OCI-LY7 (cell line): ENCODE measurements around the gene NELFA. TPM values are rescaled to one million over a fixed set of nuclear protein-coding genes. Genes with fewer than 3 reads are reported as not detected.

ENCODE experiments used
- BruUV-seq: library from RNA; stranded (reverse); fragments of 400-500 nt; replicated peaks from 2 replicates; lab custom pipeline; 2021; lab: Mats Ljungman, UMichigan
- CTCF ChIA-PET: fragments of 300-600 bp; sonication (Branson Sonifier 250); formaldehyde crosslinking; loops from one replicate; lab custom pipeline; 2022; ENCODE audit warnings: antibody characterized with exemption; ENCODE audit not compliant: unreplicated experiment; lab: Charles Lee
- POLR2A ChIA-PET: fragments of 300-600 bp; sonication (Branson Sonifier 250); formaldehyde crosslinking; loops from one replicate; lab custom pipeline; 2022; ENCODE audit warnings: antibody characterized with exemption; lab: Charles Lee
- DNase-seq: peaks from one replicate; pipeline ENCODE4 v3.0.0-alpha.2; 2015; ENCODE audit warnings: low spot score
- H2AFZ ChIP-seq: fragments of 200-600 bp; sonication (generic), shearing (Covaris generic); 2 replicates; pipeline ENCODE4 v1.6.1; 2014; ENCODE audit warnings: mild to moderate bottlenecking, antibody characterized with exemption, low read length, moderate library complexity
- H3K27ac ChIP-seq: fragments of 200-600 bp; sonication (generic); 2 replicates; pipeline ENCODE4 v1.5.1; 2014; ENCODE audit warnings: mixed run types, low read depth, mild to moderate bottlenecking, moderate library complexity, low read length, inconsistent platforms; ENCODE audit not compliant: poor library complexity, severe bottlenecking
- H3K36me3 ChIP-seq: fragments of 200-600 bp; sonication (generic); 2 replicates; pipeline ENCODE4 v1.6.1; 2014; ENCODE audit warnings: mild to moderate bottlenecking, antibody characterized with exemption, low read length, moderate library complexity, mixed read lengths; ENCODE audit not compliant: insufficient read depth
- H3K4me1 ChIP-seq: fragments of 200-600 bp; sonication (generic); 2 replicates; pipeline ENCODE4 v1.5.1; 2014; ENCODE audit warnings: mild to moderate bottlenecking, low read length; ENCODE audit not compliant: insufficient read depth, poor library complexity, severe bottlenecking
- H3K4me2 ChIP-seq: fragments of 200-600 bp; sonication (generic); 2 replicates; pipeline ENCODE4 v1.6.1; 2014; ENCODE audit warnings: mild to moderate bottlenecking, low read length
- H3K4me3 ChIP-seq: fragments of 200-600 bp; sonication (generic); 2 replicates; pipeline ENCODE4 v1.5.1; 2014; ENCODE audit warnings: mild to moderate bottlenecking, low read depth, low read length; ENCODE audit not compliant: poor library complexity, severe bottlenecking
- H3K79me2 ChIP-seq: fragments of 200-600 bp; sonication (generic); 2 replicates; pipeline ENCODE4 v1.6.1; 2016; ENCODE audit warnings: low read depth, mild to moderate bottlenecking, low read length, moderate library complexity, mixed read lengths; ENCODE audit not compliant: insufficient read depth
- H3K9me2 ChIP-seq: fragments of 200-600 bp; sonication (generic); 2 replicates; pipeline ENCODE4 v1.6.1; 2016; ENCODE audit warnings: mild to moderate bottlenecking, low read length, mixed read lengths; ENCODE audit not compliant: insufficient read depth
- H3K9me3 ChIP-seq: fragments of 200-600 bp; sonication (generic); 2 replicates; pipeline ENCODE4 v1.6.1; 2014; ENCODE audit warnings: mild to moderate bottlenecking, mixed run types, low read length, mixed read lengths
- H4K20me1 ChIP-seq: fragments of 200-600 bp; sonication (generic); 2 replicates; pipeline ENCODE4 v1.6.1; 2014; ENCODE audit warnings: mild to moderate bottlenecking, antibody characterized with exemption, low read length, moderate library complexity, mixed read lengths; ENCODE audit not compliant: insufficient read depth
- CTCF ChIP-seq: fragments of 200-600 bp; sonication (generic); conservative IDR thresholded peaks from 2 replicates; pipeline ENCODE4 v1.5.1; 2014; ENCODE audit warnings: mild to moderate bottlenecking, antibody characterized with exemption, low read length, moderate library complexity, mixed read lengths
- EZH2phosphoT487 ChIP-seq: fragments of 200-600 bp; sonication (generic); IDR thresholded peaks from 2 replicates; pipeline ENCODE4 v1.6.1; 2018; ENCODE audit warnings: low read depth, borderline replicate concordance, mild to moderate bottlenecking, mixed run types, antibody characterized with exemption, low read length, moderate library complexity, mixed read lengths
- intact Hi-C: fragments of 100-400 bp; cut with micrococcal nuclease; formaldehyde crosslinking; loops from one replicate; pipeline ENCODE4 v1.10.0; 2022; ENCODE audit not compliant: unreplicated experiment
- total RNA-seq, 2 experiments: library from RNA; depleted of rRNA in 1 of 2; stranded (reverse); fragments of >200 nt in 1 of 2; shearing (Covaris generic) in 1 of 2; gene quantifications; 2 replicates each; pipeline ENCODE4 v1.2.3, GENCODE V29; 2014 to 2022

NELFA gene
- total RNA-seq, 2 experiments from 2014 or later: 45.5 to 45.7 TPM

- Histone ChIP-seq H3K4me1 (no peaks in the 10 kb centered on the region), H4K20me1 (no peaks in the 10 kb centered on the region), H3K27ac (no peak overlapping the region), H3K79me2 (no peaks in the 10 kb centered on the region), H3K4me3 (no peak overlapping the region), H3K36me3 (peaks cover 96% of the 10 kb centered on the region), H3K4me2 (no peak overlapping the region), H3K9me3 (no peaks in the 10 kb centered on the region), H2AFZ (no peak overlapping the region), H3K9me2 (no peaks in the 10 kb centered on the region)
- no TSS peak for BruUV-seq
- no peak for DNase-seq
- TF ChIP-seq EZH2phosphoT487 (no peak), CTCF (no peak)
- CTCF ChIA-PET: no interaction called here
- POLR2A ChIA-PET: interaction anchor here (0.6 kb wide), 1 partner anchor 45 kb away, joined by 3 read pairs; no protein-coding TSS in a partner anchor
- intact Hi-C loops: no loop called here
Measured at GRCh38 chr4:1984406-1985191, 24.2 kb downstream of the NELFA start.

DNA sequence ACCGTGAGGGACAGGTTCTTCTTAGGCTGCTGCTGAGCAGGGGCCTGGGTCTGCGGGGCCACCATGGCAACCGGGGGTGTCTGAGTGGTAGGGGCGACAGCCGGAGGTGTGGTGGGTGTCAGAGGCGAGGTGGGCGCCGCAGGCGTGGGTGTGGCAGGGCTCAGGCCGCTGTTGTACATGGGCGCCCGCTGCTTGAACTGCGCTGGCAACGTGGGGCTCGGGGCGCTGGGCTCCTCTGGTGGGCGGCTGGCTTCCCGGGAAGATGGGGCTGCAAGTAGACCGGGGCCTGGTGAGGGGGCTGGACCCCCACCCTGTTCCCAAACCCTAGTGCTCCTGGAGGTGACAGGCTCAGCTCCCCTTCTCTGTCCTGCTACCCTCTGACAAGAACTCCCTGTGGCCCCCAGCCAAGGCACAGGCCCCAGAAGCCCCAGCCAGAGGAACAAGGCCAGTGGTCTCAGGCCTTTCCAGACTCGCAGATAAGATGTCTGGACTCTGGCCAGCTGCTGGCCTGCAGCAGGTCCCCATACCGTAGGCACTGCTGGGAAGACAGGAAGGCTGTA is 24.8 kb downstream of the NELFA start:
- TF ChIP-seq EZH2phosphoT487 (no peak), CTCF (no peak)
- no peaks in the 10 kb centered on the region for H3K9me2 ChIP-seq
- ChIA-PET CTCF (no interaction called here), POLR2A (no interaction called here)
- H3K27ac ChIP-seq: no peak overlapping the region
- intact Hi-C loops: no loop called here
- no peak overlapping the region for H2AFZ ChIP-seq
- no TSS peak for BruUV-seq
- H3K79me2 ChIP-seq: no peaks in the 10 kb centered on the region
- no peak overlapping the region for H3K4me3 ChIP-seq
- no peak for DNase-seq
- H3K4me2 ChIP-seq: no peak overlapping the region
- H4K20me1 ChIP-seq: no peaks in the 10 kb centered on the region
- H3K36me3 ChIP-seq: peaks cover 97% of the 10 kb centered on the region
- no peaks in the 10 kb centered on the region for H3K9me3 ChIP-seq
- no peaks in the 10 kb centered on the region for H3K4me1 ChIP-seq
